ENCODE measurements around the gene DUSP7.
"Not testable (repeated sequence)": the region's sequence is repeated elsewhere in the genome, so short reads cannot be mapped to it uniquely, and the experiment has no call there.

DUSP7 gene

GRCh38 chr3:52046186-52046901 lies 10.0 kb downstream of the DUSP7 start:
- DNase-seq, result peak in 1 of 2 donors; percentile 51

DNA sequence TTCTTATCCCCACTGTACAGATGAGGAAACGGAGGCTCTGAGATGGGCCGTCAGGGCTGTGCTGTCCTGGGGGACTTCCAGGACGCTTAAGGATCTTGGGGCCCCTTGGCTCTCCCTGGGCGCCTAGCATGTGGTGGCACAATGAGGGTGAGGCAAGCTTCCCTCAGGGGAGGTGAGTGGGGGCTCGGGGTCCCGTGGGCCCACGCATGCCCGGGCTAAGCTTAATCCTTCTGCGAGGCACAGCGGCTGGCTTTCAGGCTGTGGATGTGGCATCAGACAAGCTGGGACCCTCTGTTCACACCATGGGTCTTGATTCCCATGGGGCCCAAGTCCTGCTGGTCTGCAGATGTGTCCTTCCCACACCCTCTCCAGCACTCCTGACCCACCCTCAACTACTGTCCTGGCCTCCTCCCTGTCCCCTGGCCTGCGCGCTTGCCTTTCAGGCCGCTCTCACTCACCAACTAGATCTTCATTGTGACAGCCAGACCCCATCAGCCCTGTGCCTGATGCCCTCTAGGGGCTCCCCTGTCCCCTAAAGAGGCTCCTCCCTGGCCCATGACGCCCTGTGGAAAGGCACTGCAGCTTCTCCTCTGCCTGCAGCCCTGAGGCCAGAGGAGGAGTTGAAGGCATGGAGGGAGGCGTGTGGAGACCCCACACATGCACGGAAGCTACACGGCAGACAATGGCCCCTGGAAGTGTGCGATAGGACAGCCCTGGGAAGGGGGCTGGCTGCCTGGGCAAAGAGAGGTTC lies 11.3 kb downstream of the DUSP7 start:
- DNase-seq, result no peak

- DNase-seq, result no peak
Observed at GRCh38 chr3:52043750-52044149, 12.6 kb downstream of the DUSP7 start.

- DNase-seq, result not testable (repeated sequence)
Observed at GRCh38 chr3:52043039-52043438, 13.3 kb downstream of the DUSP7 start.

- DNase-seq, result peak; percentile 74 to 87
Observed at GRCh38 chr3:52041118-52041731, 15.1 kb downstream of the DUSP7 start.

DNA sequence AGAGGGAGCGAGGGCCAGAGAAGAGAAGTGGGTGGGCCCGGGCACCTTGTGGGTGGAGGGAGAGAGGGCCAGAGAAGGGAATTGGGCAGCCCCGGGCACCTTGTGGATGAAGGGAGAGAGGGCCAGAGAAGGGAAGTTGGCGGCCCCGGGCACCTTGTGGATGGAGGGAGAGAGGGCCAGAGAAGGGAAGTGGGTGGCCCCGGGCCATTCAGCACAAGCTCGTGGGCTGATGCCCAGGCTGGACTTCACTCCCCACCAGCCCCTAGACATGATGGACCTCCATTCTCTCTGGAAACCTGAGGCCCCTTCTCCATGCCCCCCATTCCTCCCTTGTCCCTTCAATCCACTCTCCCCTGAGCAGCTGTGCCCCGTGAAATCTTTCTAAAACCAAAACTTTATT lies 15.8 kb downstream of the DUSP7 start:
- DNase-seq, result peak in 1 of 2 donors; percentile 47

GRCh38 chr3:52039846-52040245 lies 16.5 kb downstream of the DUSP7 start:
- DNase-seq, result peak; percentile 96 to 98

- DNase-seq, result peak; percentile 36 to 70
Observed at GRCh38 chr3:52039426-52039825, 16.9 kb downstream of the DUSP7 start.

DNA sequence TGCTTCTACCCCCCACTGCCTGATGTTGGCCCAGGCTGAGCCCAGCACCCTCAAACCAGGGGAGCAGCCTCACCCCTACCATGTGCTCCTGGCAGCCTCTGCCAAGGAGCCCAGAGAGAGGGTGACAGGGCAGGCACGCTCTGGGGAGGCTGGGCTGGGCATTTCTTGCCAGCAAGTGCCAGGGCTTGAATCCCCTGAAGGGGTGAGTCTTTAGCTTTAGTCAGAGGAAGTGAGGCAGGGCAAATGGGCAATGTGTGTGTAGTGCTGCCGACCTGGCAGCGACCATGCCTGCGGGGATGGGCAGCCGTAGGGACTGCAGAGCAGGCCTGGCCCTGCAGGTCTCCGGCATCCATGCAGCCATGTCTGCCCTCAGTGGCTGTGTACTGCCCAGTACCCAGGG lies 18.1 kb downstream of the DUSP7 start:
- no peak for DNase-seq

DNA sequence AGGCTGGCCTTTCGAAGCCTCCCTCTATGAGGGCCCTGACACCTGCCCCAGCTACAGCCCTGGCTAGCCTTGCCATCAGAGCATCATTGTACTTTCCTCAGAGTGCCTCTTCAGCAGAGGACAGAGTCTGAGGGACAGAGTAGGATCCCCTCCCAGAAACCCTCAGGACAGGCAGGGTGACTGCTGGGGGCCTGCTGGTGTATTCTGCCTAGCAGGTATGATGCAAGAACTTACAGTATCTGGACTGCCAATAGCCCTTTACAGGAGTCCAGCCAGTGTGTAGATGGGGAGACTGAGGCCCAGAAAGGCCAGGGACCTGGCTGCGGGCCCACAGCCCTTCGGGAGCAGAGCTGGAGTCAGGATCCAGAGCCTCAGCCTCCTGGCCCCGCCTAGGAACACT lies 19.1 kb downstream of the DUSP7 start:
- no peak for DNase-seq

- no peak for DNase-seq
Observed at GRCh38 chr3:52036829-52037228, 19.5 kb downstream of the DUSP7 start.

- DNase-seq, result no peak
Observed at GRCh38 chr3:52036222-52036694, 20.1 kb downstream of the DUSP7 start.

DNA sequence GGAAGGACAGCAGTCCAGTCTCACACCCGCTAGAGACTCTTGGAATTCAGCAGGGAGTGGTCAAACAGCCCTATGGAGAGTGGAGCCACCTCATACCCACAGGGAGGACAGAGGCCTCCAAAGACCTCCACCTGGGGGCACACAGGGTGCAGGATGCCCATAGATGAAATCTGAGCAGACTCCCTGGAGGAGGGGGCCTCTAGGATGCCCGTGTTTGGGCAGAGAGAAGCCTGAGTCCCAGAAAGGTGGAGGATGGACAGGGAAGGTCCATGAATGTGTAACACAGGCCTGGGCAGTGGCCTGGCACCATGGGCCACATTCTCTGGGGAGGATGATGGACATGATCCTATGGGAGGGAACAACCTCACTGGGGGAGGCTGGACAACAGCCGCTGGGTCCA lies 21.7 kb downstream of the DUSP7 start:
- no peak for DNase-seq

DNA sequence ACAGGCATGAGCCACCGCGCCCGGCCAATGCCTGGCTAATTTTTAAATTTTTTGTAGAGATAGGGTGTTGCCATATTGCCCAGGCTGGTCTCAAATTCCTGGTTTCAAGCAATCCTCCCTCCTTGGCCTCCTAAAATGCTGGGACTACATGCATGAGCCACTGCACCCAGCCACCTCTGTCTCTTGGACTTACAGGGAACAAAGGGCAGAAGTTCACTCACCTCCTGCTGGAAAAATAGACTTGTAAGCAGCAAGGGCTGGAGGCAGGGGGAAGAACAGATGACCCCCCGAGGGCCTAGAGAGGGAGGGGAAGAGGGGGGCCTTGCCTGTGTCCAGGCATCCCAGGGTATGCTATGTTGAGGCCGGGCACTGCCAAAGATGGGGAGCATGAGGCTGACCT lies 22.2 kb downstream of the DUSP7 start:
- no peak for DNase-seq

GRCh38 chr3:52033748-52034147 lies 22.6 kb downstream of the DUSP7 start:
- not testable (repeated sequence) for DNase-seq

DNA sequence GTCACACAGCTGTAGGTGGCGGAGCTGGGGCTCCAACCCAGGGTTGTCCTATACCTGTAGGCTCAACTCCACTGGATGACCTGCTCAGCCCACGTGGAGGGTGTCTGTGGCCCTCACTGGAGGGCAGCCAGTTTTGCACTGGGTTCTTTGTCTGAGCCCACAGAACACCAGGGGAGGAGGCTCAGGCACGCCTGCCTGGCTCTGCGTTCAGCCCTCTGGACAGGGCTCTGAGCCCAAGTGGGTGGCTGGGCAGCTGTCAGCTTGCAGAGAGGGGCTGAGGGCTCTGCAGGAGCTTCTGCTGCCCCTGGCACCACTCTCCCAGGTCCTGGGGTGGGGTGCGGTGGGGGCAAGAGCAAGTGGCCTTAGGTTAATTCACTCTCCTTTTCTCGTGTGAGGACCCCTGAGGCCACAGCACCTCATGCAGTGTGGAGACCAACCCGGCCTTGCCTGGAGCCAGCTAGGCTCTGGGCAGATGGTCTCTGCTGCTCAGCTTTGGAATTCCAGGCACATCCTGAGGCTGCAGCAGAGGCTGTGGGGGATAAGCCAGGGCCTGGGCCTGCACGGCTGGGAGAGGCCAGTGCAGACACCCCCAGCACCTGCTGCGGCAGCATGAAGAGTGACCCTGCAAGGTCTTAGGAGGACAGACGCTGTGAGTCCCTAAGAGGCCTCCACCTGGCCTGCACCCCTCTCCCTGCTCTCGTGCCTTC lies 23.5 kb downstream of the DUSP7 start:
- peak in 1 of 2 donors; percentile 75 for DNase-seq

DNA sequence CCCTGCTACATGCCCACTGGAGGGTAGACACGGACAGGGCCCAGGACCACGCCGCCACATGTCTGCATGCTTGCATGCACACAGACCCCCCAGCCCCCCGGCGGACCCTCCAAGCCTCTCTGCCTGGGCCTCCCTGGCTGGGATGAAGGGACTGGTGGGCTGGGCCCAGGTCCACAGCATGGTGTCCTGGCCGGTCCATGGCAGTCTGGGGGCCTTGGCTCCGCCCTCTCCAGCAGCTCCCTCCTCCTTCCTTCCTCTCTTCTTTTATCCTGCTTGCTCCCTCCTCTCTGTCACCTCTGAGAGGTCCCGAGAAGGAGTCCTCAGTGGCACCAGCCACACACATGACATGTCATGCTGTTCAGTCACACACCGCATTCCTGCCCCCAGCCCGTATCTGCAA lies 24.5 kb downstream of the DUSP7 start:
- no peak for DNase-seq

- no peak for DNase-seq
Observed at GRCh38 chr3:52030714-52031310, 25.6 kb downstream of the DUSP7 start.

DNA sequence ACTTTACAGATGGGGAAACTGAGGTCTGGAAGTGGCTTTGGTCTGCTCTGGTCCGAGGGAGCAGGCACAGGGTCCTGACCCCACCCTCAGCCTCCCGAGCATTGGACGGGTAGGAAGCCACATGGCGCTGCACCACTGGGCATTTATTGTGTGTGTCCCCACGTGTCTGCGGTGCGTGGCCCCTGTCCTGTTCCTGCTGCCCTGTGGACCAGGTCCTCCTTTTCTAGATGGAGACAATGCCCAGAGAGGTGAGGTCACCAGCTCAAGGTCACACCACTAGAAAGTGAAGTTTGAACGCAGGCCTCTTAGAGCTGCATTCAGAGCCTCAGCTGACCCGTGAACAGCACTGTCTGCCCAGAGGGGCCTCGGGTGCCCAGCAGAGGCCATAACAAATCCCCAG lies 26.8 kb downstream of the DUSP7 start:
- no peak for DNase-seq

- DNase-seq, result no peak
Observed at GRCh38 chr3:52029053-52029452, 27.3 kb downstream of the DUSP7 start.

DNA sequence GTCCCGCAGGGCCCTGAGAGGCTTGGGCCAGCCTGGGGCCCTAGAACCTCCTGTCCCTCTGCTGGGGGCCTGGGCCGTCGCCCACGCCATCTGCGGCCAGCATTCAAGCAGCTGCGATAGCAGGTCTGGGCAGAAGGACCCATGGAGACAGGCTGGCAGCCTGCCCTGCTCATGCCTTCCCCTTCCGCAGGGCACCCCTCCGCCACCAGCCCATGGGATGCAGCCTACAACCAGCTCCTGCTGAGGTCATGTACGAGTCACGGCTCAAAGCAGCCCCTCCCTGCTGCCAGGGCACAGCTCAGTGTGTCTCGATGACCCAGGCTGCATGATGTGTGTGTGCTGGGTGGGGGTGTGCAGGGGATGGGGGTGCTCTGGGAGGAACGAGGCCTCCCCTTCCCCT lies 27.8 kb downstream of the DUSP7 start:
- DNase-seq, result peak; percentile 59 to 62

DNA sequence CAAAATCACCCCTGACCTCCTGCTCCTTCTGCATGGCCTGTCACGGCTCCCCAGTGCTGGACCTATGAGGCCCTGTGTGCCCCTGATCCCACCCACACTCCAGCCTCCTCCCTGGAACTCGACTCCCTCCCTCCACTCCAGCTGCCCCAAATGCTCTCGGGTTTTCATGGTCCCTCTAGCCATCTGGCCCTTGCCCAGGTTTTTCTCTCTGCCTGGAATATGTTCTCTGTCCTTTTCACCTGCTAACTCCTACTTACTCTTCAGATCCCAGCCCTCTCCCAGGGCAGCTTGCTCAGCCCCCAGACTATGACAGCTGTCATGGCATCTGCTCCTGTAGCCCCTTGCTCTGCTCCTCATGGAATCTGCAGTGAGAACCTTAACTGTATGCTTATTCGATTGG lies 30.3 kb downstream of the DUSP7 start:
- DNase-seq, result no peak

GRCh38 chr3:52025453-52025852 lies 30.9 kb downstream of the DUSP7 start:
- no peak for DNase-seq
